SK-N-SH (cell line): ENCODE results near the gene DHX15. TPM values are rescaled to one million over a fixed set of nuclear protein-coding genes. Genes with fewer than 3 reads are reported as not detected.

ENCODE experiments used
- CTCF ChIA-PET: fragments of 300-600, 350-600 bp; formaldehyde crosslinking; extraction: SDS; loops from one replicate; lab custom pipeline; 2021; lab: Yijun Ruan, JAX
- POLR2A ChIA-PET: fragments of 350-600 bp; sonication (Branson Sonifier 250); formaldehyde crosslinking; extraction: SDS; loops from one replicate; lab custom pipeline; 2020; ENCODE audit warnings: antibody characterized with exemption, inconsistent platforms; lab: Yijun Ruan, JAX
- DNase-seq: peaks from one replicate; pipeline ENCODE4 v3.0.0; 2012
- H2AFZ ChIP-seq: fragments of 200-600 bp; sonication (generic); 2 replicates; pipeline ENCODE4 v1.8.1; 2016; ENCODE audit warnings: antibody characterized with exemption, mild to moderate bottlenecking, low read depth
- H3F3A ChIP-seq: fragments of 200-600 bp; sonication (generic); replicated peaks from 2 replicates; pipeline ENCODE3; 2016; ENCODE audit warnings: antibody characterized with exemption, mild to moderate bottlenecking; ENCODE audit not compliant: insufficient read depth
- H3K27ac ChIP-seq, 2 experiments: fragments of 200-500 bp in 1 of 2; fragments of 200-600 bp in 1 of 2; sonication (Bioruptor generic) in 1 of 2; sonication (generic), shearing (Covaris generic) in 1 of 2; 2 replicates each; pipeline versions ENCODE4 v1.5.1 to v1.6.1; 2014 to 2016; ENCODE audit warnings: low read depth in 2 of 2, inconsistent platforms in 1 of 2, low read length in 1 of 2, mild to moderate bottlenecking in 1 of 2, mixed read lengths in 1 of 2
- H3K27me3 ChIP-seq: fragments of 200-600 bp; sonication (generic), shearing (Covaris generic); 2 replicates; pipeline ENCODE4 v1.6.1; 2016; ENCODE audit warnings: mixed run types; ENCODE audit not compliant: insufficient read depth
- H3K36me3 ChIP-seq, 2 experiments: fragments of 200-500 bp in 1 of 2; fragments of 200-600 bp in 1 of 2; sonication (Bioruptor generic) in 1 of 2; sonication (generic) in 1 of 2; replicated peaks in 1 of 2; 2 replicates each; pipeline versions ENCODE3 to v1.5.1; 2014 to 2016; ENCODE audit warnings: low read length in 1 of 2, mild to moderate bottlenecking in 1 of 2; ENCODE audit not compliant: insufficient read depth in 2 of 2, control insufficient read depth in 1 of 2
- H3K4me1 ChIP-seq, 2 experiments: fragments of 200-500 bp in 1 of 2; fragments of 200-600 bp in 1 of 2; sonication (Bioruptor generic) in 1 of 2; sonication (generic), shearing (Covaris generic) in 1 of 2; 2 replicates each; pipeline versions ENCODE4 v1.5.1 to v1.6.1; 2014 to 2016; ENCODE audit warnings: low read depth in 1 of 2, low read length in 1 of 2, mixed run types in 1 of 2; ENCODE audit not compliant: insufficient read depth in 2 of 2, control insufficient read depth in 1 of 2
- H3K4me2 ChIP-seq: fragments of 200-600 bp; sonication (generic), shearing (Covaris generic); 2 replicates; pipeline ENCODE4 v1.6.1; 2017; ENCODE audit warnings: mixed run types
- H3K4me3 ChIP-seq, 2 experiments: fragments of 200-500 bp in 1 of 2; fragments of 200-600 bp in 1 of 2; sonication (Bioruptor generic) in 1 of 2; sonication (generic), shearing (Covaris generic) in 1 of 2; 2 replicates each; pipeline versions ENCODE4 v1.5.1 to v1.8.1; 2014 to 2016; ENCODE audit warnings: low read depth in 2 of 2, inconsistent platforms in 1 of 2, low read length in 1 of 2, mild to moderate bottlenecking in 1 of 2, mixed read lengths in 1 of 2, moderate library complexity in 1 of 2
- H3K79me2 ChIP-seq: fragments of 200-600 bp; sonication (generic); 2 replicates; pipeline ENCODE4 v1.8.1; 2017; ENCODE audit warnings: mild to moderate bottlenecking; ENCODE audit not compliant: insufficient read depth
- H3K9ac ChIP-seq: fragments of 200-600 bp; sonication (generic); 2 replicates; pipeline ENCODE4 v1.6.1; 2017; ENCODE audit warnings: mixed run types
- H3K9me2 ChIP-seq: fragments of 200-600 bp; sonication (generic); 2 replicates; pipeline ENCODE4 v1.6.1; 2017; ENCODE audit warnings: mixed run types
- H3K9me3 ChIP-seq: fragments of 200-600 bp; sonication (generic); 2 replicates; pipeline ENCODE4 v1.6.1; 2017; ENCODE audit warnings: mixed run types, mild to moderate bottlenecking, moderate library complexity
- H4K20me1 ChIP-seq: fragments of 200-600 bp; sonication (generic); 2 replicates; pipeline ENCODE4 v1.6.1; 2017; ENCODE audit warnings: mild to moderate bottlenecking, mixed run types; ENCODE audit not compliant: insufficient read depth
- ELF1 ChIP-seq: IDR thresholded peaks from 2 replicates; pipeline ENCODE4 v1.4.0; 2012
- FOXJ3 ChIP-seq: sonication (generic); formaldehyde crosslinking; IDR thresholded peaks from 2 replicates; pipeline ENCODE4 v1.5.1; 2020; ENCODE audit warnings: mild to moderate bottlenecking, missing genetic modification reagents
- FOXM1 ChIP-seq: IDR thresholded peaks from 2 replicates; pipeline ENCODE4 v1.4.0; 2012; ENCODE audit warnings: low read depth, mild to moderate bottlenecking
- MEF2A ChIP-seq: IDR thresholded peaks from 2 replicates; pipeline ENCODE4 v1.4.0; 2012; ENCODE audit warnings: low read depth, borderline replicate concordance
- MXI1 ChIP-seq: IDR thresholded peaks from 2 replicates; pipeline ENCODE4 v1.6.1; 2012; ENCODE audit warnings: mild to moderate bottlenecking, low read depth, low read length, improper control_type of control experiment
- RAD21 ChIP-seq: IDR thresholded peaks from 2 replicates; pipeline ENCODE4 v1.6.1; 2012; ENCODE audit warnings: mild to moderate bottlenecking, low read length
- RFX5 ChIP-seq: IDR thresholded peaks from 2 replicates; pipeline ENCODE4 v1.6.1; 2012; ENCODE audit warnings: mild to moderate bottlenecking, improper control_type of control experiment, low read length
- RXRA ChIP-seq: IDR thresholded peaks from 2 replicates; pipeline ENCODE4 v1.4.0; 2012; ENCODE audit warnings: low read depth, mild to moderate bottlenecking, borderline replicate concordance
- SIN3A ChIP-seq: IDR thresholded peaks from 2 replicates; pipeline ENCODE4 v1.6.1; 2012; ENCODE audit warnings: low read depth, mild to moderate bottlenecking, low read length, moderate library complexity, borderline replicate concordance
- SMC3 ChIP-seq: IDR thresholded peaks from 2 replicates; pipeline ENCODE4 v1.6.1; 2012; ENCODE audit warnings: low read depth, low read length, improper control_type of control experiment
- TEAD4 ChIP-seq: IDR thresholded peaks from 2 replicates; pipeline ENCODE4 v1.4.0; 2012; ENCODE audit warnings: mild to moderate bottlenecking, borderline replicate concordance; ENCODE audit not compliant: insufficient read depth
- WGBS: methylation state at CpG from one replicate; pipeline ENCODE4 v1.1.6; 2017; ENCODE audit warnings: low lambda C conversion rate; 5-methylcytosine and 5-hydroxymethylcytosine counted together
- polyA plus RNA-seq, 3 experiments: library from polyadenylated mRNA; depleted of rRNA; stranded (reverse); fragments of >200 nt; gene quantifications; 2 replicates each; pipeline ENCODE4 v1.2.3, GENCODE V29; 2012
- TF ChIP-seq, protein P1 (sequence below): IDR thresholded peaks from 2 replicates; pipeline ENCODE4 v1.4.0; 2012; ENCODE audit warnings: low read depth, borderline replicate concordance
- TF ChIP-seq, protein P2 (sequence below): IDR thresholded peaks from 2 replicates; pipeline ENCODE4 v1.4.0; 2012; ENCODE audit warnings: low read depth, borderline replicate concordance
- TF ChIP-seq, protein P3 (sequence below): IDR thresholded peaks from 2 replicates; pipeline ENCODE4 v1.4.0; 2012; ENCODE audit warnings: low read depth
- TF ChIP-seq, protein P4 (sequence below): fragments of 200-600 bp; sonication (generic); IDR thresholded peaks from 2 replicates; pipeline ENCODE4 v1.6.1; 2017; ENCODE audit warnings: antibody characterized with exemption, mild to moderate bottlenecking, moderate library complexity

DHX15 gene
- polyA plus RNA-seq, 1 of the 3 experiments (the other 2 are of a cell fraction) = 63.3 TPM

DNA sequence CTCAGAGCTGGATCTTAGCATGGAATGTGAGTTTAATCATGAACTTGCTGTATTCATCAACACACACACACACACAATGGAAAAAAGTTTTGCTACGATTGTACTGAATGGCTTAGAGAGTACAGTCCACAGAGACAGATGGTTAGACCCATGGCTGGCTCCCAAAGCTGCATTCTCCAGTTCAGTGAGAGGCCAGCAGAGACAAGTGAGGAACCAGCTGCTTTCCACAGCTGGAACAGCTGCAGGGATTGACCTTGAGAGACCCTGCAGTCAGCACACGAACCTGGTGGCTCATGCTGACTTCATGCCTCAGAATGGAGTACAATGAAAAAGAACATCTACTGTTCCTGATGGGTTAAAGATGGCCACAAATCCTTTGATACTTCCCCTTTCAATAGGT is 94.5 kb downstream of the DHX15 start:
- no peak overlapping the region for H2AFZ ChIP-seq
- H3K79me2 ChIP-seq = no peaks in the 10 kb centered on the region
- no peaks in the 10 kb centered on the region for H3K36me3 ChIP-seq
- no peak overlapping the region for H3K4me2 ChIP-seq
- H3K27me3 ChIP-seq = no peaks in the 10 kb centered on the region
- TF ChIP-seq, protein P1, sequence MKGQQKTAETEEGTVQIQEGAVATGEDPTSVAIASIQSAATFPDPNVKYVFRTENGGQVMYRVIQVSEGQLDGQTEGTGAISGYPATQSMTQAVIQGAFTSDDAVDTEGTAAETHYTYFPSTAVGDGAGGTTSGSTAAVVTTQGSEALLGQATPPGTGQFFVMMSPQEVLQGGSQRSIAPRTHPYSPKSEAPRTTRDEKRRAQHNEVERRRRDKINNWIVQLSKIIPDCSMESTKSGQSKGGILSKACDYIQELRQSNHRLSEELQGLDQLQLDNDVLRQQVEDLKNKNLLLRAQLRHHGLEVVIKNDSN = no peak
- TF ChIP-seq FOXM1 (no peak), MEF2A (no peak), RFX5 (no peak), ELF1 (no peak), RXRA (no peak), SIN3A (no peak)
- TF ChIP-seq, protein P2, sequence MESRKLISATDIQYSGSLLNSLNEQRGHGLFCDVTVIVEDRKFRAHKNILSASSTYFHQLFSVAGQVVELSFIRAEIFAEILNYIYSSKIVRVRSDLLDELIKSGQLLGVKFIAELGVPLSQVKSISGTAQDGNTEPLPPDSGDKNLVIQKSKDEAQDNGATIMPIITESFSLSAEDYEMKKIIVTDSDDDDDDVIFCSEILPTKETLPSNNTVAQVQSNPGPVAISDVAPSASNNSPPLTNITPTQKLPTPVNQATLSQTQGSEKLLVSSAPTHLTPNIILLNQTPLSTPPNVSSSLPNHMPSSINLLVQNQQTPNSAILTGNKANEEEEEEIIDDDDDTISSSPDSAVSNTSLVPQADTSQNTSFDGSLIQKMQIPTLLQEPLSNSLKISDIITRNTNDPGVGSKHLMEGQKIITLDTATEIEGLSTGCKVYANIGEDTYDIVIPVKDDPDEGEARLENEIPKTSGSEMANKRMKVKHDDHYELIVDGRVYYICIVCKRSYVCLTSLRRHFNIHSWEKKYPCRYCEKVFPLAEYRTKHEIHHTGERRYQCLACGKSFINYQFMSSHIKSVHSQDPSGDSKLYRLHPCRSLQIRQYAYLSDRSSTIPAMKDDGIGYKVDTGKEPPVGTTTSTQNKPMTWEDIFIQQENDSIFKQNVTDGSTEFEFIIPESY = no peak
- no peaks in the 10 kb centered on the region for H4K20me1 ChIP-seq
- no peaks in the 10 kb centered on the region for H3K4me1 ChIP-seq
- DNase-seq = no peak
- no peaks in the 10 kb centered on the region for H3F3A ChIP-seq
- H3K9me2 ChIP-seq = no peaks in the 10 kb centered on the region
- ChIA-PET CTCF (interaction anchor here (0.6 to 5.3 kb wide), 9 partner anchors 13 to 877 kb away, joined by 3 to 42 read pairs (median 5); no protein-coding TSS in a partner anchor), POLR2A (no interaction called here)
- no peak overlapping the region for H3K9ac ChIP-seq
- no peak overlapping the region for H3K27ac ChIP-seq
- 18% methylated on average over 2 of the region's 2 CpGs for WGBS
- H3K4me3 ChIP-seq = no peak overlapping the region
- H3K9me3 ChIP-seq = no peaks in the 10 kb centered on the region

DNA sequence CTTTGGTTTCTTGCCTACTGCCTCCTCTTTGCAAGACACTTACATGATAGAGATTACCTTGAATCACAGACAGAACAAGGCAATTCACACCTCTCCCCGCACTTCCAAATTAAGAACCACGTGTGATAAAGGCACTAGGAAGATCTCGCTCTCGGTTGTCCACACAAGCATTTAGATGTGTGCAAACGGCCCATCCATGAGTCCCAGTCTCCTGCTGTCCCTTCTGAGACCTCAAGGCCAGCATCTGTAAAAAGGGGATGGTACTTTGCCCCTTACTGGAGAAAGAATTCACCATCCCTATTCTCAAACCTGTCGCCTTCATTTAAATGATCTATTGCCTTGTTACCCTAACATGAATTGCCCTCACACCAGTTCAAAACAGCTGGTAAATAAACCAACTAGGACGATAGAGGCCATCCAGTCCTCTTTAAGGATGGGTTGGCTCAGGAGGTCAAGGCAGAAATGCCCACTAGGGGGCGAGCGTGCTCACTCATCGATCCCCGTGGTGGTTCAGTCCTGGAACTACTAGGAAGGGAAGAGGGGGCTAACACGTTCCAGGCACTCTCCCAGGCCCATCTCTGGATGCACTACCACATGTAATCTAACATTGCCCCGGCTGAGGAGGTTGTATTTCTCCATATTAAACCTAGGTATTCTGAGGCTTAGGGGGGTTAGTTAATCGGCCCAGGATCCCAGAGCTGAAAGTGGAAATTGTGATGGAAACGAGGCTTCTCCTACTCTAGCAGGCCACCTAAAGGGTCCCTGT is 95.8 kb downstream of the DHX15 start:
- no peaks in the 10 kb centered on the region for H3K27me3 ChIP-seq
- H3K9me3 ChIP-seq = no peaks in the 10 kb centered on the region
- H2AFZ ChIP-seq = no peak overlapping the region
- no peaks in the 10 kb centered on the region for H3K4me1 ChIP-seq
- no peak overlapping the region for H3K27ac ChIP-seq
- H3F3A ChIP-seq = no peaks in the 10 kb centered on the region
- H3K4me2 ChIP-seq = no peak overlapping the region
- DNase-seq = peak; percentile 82
- no peak overlapping the region for H3K9ac ChIP-seq
- ChIA-PET CTCF (interaction anchor here (0.6 to 5.3 kb wide), 27 partner anchors 9 to 1843 kb away, joined by 3 to 42 read pairs (median 4); partner anchors contain the start of gene DHX15), POLR2A (no interaction called here)
- no peaks in the 10 kb centered on the region for H3K9me2 ChIP-seq
- no peaks in the 10 kb centered on the region for H4K20me1 ChIP-seq
- no peaks in the 10 kb centered on the region for H3K79me2 ChIP-seq
- H3K36me3 ChIP-seq = no peaks in the 10 kb centered on the region
- 13% methylated on average over 13 of the region's 15 CpGs for WGBS
- peak; percentile 68 for TF ChIP-seq SMC3
- no peak for TF ChIP-seq TEAD4
- TF ChIP-seq, protein P3, sequence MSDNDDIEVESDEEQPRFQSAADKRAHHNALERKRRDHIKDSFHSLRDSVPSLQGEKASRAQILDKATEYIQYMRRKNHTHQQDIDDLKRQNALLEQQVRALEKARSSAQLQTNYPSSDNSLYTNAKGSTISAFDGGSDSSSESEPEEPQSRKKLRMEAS = no peak
- TF ChIP-seq, protein P4, sequence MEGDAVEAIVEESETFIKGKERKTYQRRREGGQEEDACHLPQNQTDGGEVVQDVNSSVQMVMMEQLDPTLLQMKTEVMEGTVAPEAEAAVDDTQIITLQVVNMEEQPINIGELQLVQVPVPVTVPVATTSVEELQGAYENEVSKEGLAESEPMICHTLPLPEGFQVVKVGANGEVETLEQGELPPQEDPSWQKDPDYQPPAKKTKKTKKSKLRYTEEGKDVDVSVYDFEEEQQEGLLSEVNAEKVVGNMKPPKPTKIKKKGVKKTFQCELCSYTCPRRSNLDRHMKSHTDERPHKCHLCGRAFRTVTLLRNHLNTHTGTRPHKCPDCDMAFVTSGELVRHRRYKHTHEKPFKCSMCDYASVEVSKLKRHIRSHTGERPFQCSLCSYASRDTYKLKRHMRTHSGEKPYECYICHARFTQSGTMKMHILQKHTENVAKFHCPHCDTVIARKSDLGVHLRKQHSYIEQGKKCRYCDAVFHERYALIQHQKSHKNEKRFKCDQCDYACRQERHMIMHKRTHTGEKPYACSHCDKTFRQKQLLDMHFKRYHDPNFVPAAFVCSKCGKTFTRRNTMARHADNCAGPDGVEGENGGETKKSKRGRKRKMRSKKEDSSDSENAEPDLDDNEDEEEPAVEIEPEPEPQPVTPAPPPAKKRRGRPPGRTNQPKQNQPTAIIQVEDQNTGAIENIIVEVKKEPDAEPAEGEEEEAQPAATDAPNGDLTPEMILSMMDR = peak; percentile 85
- TF ChIP-seq RAD21 = peak; percentile 80
- TF ChIP-seq FOXJ3 (CRISPR knock-in tag) = no peak
- TF ChIP-seq MXI1 = no peak
- H3K4me3 ChIP-seq = no peak overlapping the region
